Esophagus muscularis mucosa (tissue), 4 donors: ENCODE results near the gene KIF3A. TPM values are rescaled to one million over a fixed set of nuclear protein-coding genes. Genes with fewer than 3 reads are reported as not detected.

Experiments
- DNase-seq: peaks from one replicate; pipeline ENCODE4 v3.0.0-alpha.2; 2017; ENCODE audit errors: extremely low spot score
- H3K27ac ChIP-seq, 4 donors: fragments of 200-600 bp; sonication (generic); replicated peaks in 1 of 4; 1 replicate in 3 of 4; 2 replicates in 1 of 4; pipeline ENCODE4 v1.5.1; 2016 to 2019; ENCODE audit warnings: mild to moderate bottlenecking in 1 of 4
- H3K27me3 ChIP-seq, 4 donors: fragments of 200-600 bp; sonication (generic); one replicate each; pipeline versions ENCODE4 v1.5.1 to v1.6.0; 2016 to 2019
- H3K36me3 ChIP-seq, 4 donors: fragments of 200-600 bp; sonication (generic); one replicate each; pipeline ENCODE4 v1.5.1; 2016 to 2019
- H3K4me1 ChIP-seq, 4 donors: fragments of 200-600 bp; sonication (generic); one replicate each; pipeline ENCODE4 v1.5.1; 2016 to 2019
- H3K4me3 ChIP-seq, 4 donors: fragments of 200-600 bp; sonication (generic); 1 replicate in 2 of 4; 2 replicates in 2 of 4; pipeline ENCODE4 v1.5.1; 2016 to 2019; ENCODE audit warnings: mild to moderate bottlenecking in 4 of 4, moderate library complexity in 1 of 4
- H3K9me3 ChIP-seq, 4 donors: fragments of 200-600 bp; sonication (generic); 1 replicate in 3 of 4; 2 replicates in 1 of 4; pipeline ENCODE4 v1.5.1; 2016 to 2019
- EP300 ChIP-seq: sonication (generic); formaldehyde crosslinking; IDR thresholded peaks from one replicate; pipeline ENCODE4 v1.6.1; 2017; ENCODE audit warnings: antibody characterized with exemption
- POLR2A ChIP-seq: fragments of 450-650 bp; IDR thresholded peaks from one replicate; pipeline ENCODE4 v1.6.1; 2017; ENCODE audit warnings: antibody characterized with exemption, moderate library complexity, mild to moderate bottlenecking, low read depth
- POLR2AphosphoS5 ChIP-seq, 2 donors: sonication (generic); formaldehyde crosslinking; IDR thresholded peaks; one replicate each; pipeline ENCODE4 v1.6.1; 2017; ENCODE audit warnings: antibody characterized with exemption in 2 of 2
- WGBS: methylation state at CpG from one replicate; pipeline ENCODE4 v1.1.5; 2018; 5-methylcytosine and 5-hydroxymethylcytosine counted together
- intact Hi-C: fragments of 100-400 bp; cut with DNase I; formaldehyde crosslinking; loops from one replicate; pipeline ENCODE4 v1.15.1; 2023
- total RNA-seq, 4 donors: library from RNA; depleted of rRNA; stranded (reverse); fragments of >200 nt; gene quantifications; one replicate each; pipeline versions ENCODE4 v1.1.0 to v1.2.1, GENCODE V29; 2016
- TF ChIP-seq, protein P1 (sequence below), 3 experiments: fragments of 200-600 bp in 2 of 3; fragments of 450-650 bp in 1 of 3; sonication (generic) in 2 of 3; IDR thresholded peaks; one replicate each; pipeline ENCODE4 v1.5.1; 2017 to 2019; ENCODE audit warnings: antibody characterized with exemption in 3 of 3, mild to moderate bottlenecking in 2 of 3, moderate library complexity in 1 of 3

KIF3A gene
- total RNA-seq, 4 donors from 2014 or later, result 5.5 to 9.6 (median 8.3) TPM

DNA sequence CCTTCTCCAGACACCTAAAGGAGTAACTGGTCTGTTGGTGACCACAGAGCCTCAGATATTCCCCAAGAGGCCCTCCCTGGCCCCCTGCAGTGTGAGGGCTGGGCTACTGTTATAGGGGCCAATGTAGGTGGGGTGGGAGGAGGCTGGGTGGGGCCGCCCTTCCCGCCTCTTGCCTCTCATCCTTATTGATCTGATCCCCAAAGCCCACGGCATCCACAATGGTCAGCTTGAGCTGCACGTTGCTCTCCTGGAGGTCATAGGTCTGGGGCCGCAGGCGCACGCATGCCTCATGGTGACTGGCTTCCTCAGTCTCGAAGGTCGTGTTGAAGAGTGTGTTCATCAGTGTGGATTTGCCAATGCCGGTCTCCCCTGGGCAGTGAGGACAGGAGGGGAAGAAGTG lies 26.7 kb upstream of the KIF3A start:
- Histone ChIP-seq H3K4me1 (peaks cover 26 to 35% (median 32%) of the 10 kb centered on the region in 4 donors), H3K9me3 (no peaks in the 10 kb centered on the region), H3K36me3 (peaks cover 49 to 66% (median 64%) of the 10 kb centered on the region in 4 donors), H3K27ac (no peak overlapping the region), H3K4me3 (no peak overlapping the region), H3K27me3 (no peaks in the 10 kb centered on the region)
- 91% methylated on average over 10 of the region's 10 CpGs for WGBS
- DNase-seq, result no peak
- intact Hi-C loops, result no loop called here
- TF ChIP-seq POLR2AphosphoS5 (IDR thresholded peaks at IDR 0.05) (no peak), POLR2A (no peak), EP300 (no peak)
- TF ChIP-seq, protein P1, sequence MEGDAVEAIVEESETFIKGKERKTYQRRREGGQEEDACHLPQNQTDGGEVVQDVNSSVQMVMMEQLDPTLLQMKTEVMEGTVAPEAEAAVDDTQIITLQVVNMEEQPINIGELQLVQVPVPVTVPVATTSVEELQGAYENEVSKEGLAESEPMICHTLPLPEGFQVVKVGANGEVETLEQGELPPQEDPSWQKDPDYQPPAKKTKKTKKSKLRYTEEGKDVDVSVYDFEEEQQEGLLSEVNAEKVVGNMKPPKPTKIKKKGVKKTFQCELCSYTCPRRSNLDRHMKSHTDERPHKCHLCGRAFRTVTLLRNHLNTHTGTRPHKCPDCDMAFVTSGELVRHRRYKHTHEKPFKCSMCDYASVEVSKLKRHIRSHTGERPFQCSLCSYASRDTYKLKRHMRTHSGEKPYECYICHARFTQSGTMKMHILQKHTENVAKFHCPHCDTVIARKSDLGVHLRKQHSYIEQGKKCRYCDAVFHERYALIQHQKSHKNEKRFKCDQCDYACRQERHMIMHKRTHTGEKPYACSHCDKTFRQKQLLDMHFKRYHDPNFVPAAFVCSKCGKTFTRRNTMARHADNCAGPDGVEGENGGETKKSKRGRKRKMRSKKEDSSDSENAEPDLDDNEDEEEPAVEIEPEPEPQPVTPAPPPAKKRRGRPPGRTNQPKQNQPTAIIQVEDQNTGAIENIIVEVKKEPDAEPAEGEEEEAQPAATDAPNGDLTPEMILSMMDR (IDR thresholded peaks at IDR 0.05), result no peak

DNA sequence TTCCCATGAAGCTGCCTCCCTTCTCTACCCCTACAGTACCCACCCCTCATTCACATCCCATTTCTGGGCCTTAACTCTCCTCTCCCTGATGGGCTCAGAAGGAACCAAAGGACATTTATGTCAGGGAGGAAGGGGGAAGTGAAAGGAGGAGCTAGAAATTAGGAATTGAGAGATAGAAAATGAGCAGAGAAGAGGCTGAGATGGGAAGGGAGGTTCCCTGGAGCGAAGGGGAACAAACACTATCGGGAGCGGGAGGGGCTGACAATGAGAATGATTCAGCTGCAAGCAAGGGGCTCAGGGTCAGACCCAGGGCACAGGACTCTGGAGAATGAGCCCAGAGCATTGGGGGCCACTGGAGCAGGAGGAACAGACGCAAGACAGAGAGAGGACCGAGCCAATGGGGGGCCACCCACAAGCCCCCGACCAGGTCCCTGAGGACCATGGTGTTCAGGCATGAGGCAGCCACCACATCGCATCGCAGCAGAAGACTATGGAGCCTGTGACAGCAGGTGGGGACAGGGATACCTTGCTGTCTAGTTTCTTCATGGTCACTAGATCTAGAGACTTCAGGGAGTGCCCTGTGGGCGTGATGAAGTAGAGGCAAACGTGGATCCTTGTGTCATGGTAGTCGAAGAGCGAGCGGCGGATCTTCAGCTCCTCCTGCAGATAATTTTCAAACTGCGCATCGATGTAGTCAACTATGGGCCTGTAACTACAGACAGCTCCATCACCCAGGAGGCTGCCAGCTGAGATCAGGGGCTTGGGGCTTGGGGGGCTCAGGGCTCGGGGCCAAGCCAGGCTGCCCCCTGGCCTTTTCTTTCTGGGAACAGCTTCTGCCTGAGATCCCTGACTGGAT lies 26.1 kb upstream of the KIF3A start:
- intact Hi-C loops, result no loop called here
- Histone ChIP-seq H3K9me3 (no peaks in the 10 kb centered on the region), H3K4me1 (peaks cover 20 to 28% (median 25%) of the 10 kb centered on the region in 4 donors), H3K27ac (no peak overlapping the region), H3K27me3 (no peaks in the 10 kb centered on the region), H3K4me3 (no peak overlapping the region), H3K36me3 (peaks cover 54 to 72% (median 70%) of the 10 kb centered on the region in 4 donors)
- TF ChIP-seq, protein P1 (IDR thresholded peaks at IDR 0.05), result no peak
- no peak for TF ChIP-seq POLR2A
- TF ChIP-seq POLR2AphosphoS5 (IDR thresholded peaks at IDR 0.05), result no peak
- TF ChIP-seq EP300, result no peak
- DNase-seq, result no peak
- 92% methylated on average over 17 of the region's 17 CpGs for WGBS

DNA sequence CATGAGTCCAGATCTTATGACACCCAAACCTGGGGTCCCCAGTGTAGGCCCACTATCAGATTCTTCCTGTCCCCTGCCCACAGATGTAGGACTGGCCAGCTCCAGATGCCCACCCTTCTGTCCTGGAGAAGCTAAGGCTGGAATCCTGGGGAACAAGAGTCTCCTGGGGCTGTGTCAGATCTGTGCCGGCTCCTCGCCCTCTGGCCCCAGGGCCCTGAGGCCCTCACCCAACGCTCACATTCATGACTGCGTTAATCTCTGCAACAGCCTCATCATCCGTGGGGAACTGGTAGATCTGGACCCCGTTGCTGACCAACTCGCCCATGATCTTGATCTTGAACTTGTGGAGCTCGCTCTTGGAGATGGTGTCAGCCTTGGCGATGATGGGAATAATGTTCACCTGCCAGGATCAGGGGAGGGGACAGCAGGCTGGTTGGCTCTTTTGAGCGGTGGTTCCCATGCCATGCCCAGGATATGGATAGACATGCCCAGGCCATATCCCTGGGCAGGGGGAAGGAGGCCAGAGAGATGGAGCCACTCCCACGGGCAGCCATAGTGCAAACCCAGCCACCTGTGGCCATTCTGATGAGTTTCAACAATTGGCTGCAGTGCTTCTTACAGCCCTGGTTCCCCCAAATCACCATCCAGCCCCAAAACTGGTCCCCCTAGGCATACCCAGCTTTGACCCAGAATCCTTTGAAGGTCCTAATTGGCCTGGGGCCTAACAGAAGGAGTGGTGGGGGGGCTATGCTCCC lies 25.1 kb upstream of the KIF3A start:
- Histone ChIP-seq H3K36me3 (peaks cover 57 to 82% (median 79%) of the 10 kb centered on the region in 4 donors), H3K9me3 (no peaks in the 10 kb centered on the region), H3K4me3 (no peak overlapping the region), H3K27me3 (no peaks in the 10 kb centered on the region), H3K4me1 (peaks cover 11 to 18% (median 15%) of the 10 kb centered on the region in 4 donors), H3K27ac (no peak overlapping the region)
- TF ChIP-seq, protein P1 (IDR thresholded peaks at IDR 0.05), result no peak
- TF ChIP-seq POLR2A (no peak), POLR2AphosphoS5 (IDR thresholded peaks at IDR 0.05) (no peak), EP300 (no peak)
- intact Hi-C loops, result no loop called here
- no peak for DNase-seq
- WGBS, result 100% methylated on average over 8 of the region's 11 CpGs

DNA sequence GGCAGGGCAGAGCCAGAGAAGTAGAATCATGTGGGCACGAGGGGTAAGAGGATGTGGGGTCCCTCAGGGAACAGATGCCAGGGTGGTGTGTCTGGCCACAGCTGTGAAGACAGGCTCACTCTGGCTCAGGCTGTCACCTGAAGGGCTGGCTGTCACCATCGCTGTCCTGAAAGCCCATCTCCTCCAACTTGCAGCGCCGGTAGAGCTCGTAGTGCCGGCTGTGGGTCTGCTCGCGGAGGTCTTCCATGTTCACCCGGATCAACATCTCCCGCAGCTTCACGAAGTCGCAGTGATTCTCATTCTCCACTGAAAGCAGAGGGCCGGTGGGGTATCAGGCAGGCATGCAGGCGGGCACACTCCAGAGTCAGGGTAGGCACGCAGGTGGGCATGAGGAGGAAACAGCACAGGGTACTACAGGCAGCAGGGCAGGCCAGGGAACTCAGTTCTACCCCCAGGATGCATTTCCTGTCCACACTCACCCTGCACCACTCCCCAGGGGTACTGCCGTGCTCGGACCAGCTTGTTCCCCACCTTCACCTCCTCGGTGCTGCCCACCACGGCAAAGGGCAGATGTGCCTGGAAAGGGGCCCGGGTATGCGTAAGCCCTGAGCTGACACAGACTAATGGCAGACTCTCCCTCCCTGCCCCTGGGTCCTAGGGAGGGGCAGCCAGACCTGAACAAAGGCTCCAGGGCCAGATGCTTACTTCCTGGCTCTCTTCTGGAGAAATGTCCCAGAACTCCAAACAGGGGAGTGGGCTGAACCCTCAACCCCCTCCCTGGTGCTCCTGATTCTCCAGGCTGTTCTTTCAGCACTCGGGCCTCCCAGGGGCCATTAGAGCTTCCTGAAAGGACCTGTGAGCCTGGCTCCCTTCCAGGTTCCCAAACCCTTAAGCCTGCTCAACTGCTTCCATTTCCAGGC lies 24.2 kb upstream of the KIF3A start:
- no peaks in the 10 kb centered on the region for H3K9me3 ChIP-seq
- 94% methylated on average over 21 of the region's 22 CpGs for WGBS
- H3K27ac ChIP-seq, result no peak overlapping the region
- no peaks in the 10 kb centered on the region for H3K27me3 ChIP-seq
- peaks cover 63 to 89% (median 81%) of the 10 kb centered on the region in 4 donors for H3K36me3 ChIP-seq
- H3K4me1 ChIP-seq, result peaks cover 3 to 10% (median 8%) of the 10 kb centered on the region in 4 donors
- TF ChIP-seq, protein P1 (IDR thresholded peaks at IDR 0.05), result no peak
- TF ChIP-seq POLR2AphosphoS5 (IDR thresholded peaks at IDR 0.05) (no peak), POLR2A (no peak), EP300 (no peak)
- no peak for DNase-seq
- intact Hi-C loops, result no loop called here
- H3K4me3 ChIP-seq, result no peak overlapping the region
